ENCODE data around the gene IPO4. TPM values are rescaled to one million over a fixed set of nuclear protein-coding genes. Genes with fewer than 3 reads are reported as not detected.

The IPO4 gene
- total and polyA plus RNA-seq, 2 of the 13 experiments (the other 11 are each of a cell fraction or from before 2014, with no cell fraction given): 39.0 to 179 TPM

DNA sequence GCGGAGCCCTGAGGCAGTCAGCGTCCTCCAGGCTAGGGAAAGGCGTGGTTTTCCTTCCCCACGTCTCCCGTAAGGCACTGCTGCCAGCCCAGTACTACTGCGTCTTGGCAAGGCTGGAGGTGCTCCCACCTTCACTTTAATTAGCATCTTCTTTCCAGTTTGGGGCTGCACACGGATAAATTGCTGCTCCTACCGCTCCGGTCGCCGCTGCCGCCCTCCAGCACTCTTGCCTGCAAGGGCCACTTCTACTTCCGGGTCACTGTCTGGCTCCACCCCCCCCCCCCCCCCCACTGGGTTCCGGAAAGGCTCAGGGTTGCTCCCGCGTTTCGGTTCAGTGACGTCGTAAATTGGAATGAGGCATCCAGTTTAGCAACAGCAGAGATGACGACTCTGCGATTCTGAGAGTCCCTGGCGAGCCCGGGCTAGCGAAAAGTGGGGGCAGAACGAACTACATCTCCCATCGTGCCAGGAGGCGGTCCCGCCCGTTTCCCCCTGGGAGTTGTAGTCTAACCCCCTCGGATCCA is 43.6 kb upstream of the IPO4 start, which contains the start of gene NEDD8 (continued):
- TF ChIP-seq, protein P1, sequence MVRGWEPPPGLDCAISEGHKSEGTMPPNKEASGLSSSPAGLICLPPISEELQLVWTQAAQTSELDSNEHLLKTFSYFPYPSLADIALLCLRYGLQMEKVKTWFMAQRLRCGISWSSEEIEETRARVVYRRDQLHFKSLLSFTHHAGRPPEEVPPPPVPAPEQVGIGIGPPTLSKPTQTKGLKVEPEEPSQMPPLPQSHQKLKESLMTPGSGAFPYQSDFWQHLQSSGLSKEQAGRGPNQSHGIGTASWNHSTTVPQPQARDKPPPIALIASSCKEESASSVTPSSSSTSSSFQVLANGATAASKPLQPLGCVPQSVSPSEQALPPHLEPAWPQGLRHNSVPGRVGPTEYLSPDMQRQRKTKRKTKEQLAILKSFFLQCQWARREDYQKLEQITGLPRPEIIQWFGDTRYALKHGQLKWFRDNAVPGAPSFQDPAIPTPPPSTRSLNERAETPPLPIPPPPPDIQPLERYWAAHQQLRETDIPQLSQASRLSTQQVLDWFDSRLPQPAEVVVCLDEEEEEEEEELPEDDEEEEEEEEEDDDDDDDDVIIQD (CRISPR knock-in tag; IDR thresholded peaks at IDR 0.05; ENCODE audit: low read depth): peak; percentile 75
- TF ChIP-seq MXD4 (CRISPR knock-in tag; IDR thresholded peaks at IDR 0.05) (peak; percentile 77), ZNF678 (CRISPR knock-in tag; IDR thresholded peaks at IDR 0.05) (no peak), ZNF431 (CRISPR knock-in tag; IDR thresholded peaks at IDR 0.05; ENCODE audit: borderline replicate concordance, low read depth) (peak; percentile 76; the same call in 1 of the 2 replicates)

DNA sequence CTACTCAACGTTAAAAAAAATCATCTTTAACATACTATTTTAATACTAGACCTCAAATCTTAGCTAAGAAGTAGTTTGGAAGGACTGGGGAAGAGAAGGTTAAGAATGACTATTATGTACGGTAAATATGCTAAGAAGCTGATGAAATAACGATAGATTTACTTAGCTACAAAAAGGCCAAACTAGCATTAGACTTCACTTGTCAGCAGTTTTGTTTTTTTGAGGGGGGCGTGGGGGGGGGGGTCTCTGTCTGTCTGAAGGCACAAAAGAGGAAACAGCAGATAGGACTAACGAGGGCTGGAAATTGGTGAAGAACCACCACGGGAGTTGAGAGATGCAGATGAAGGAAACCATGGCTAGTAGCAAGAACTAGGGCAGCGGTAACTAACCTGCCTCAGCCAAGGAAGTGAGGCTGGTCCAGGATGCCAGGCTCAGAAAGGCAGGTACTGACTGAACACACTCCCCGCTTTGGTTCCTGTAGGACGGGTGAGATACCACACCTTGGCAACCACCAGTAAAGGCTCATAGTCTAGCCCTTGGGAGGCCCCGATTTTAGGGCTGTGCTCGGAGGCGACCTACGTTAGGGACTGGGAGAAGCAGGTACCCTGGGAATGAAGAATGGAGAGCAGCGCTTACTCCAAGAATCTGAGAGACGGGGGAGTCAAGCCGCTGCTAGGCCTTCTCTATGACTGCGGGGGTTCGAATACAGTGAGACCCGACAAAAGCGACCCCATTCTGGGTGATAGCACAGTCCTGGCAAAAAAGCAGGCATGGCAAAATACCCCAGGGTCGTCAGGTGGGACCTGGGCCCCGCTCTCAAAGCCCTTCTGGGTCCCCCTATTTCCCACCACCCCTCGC is 42.9 kb upstream of the IPO4 start:
- Histone ChIP-seq H3K36me3 (replicated peaks in 1 of 2; ENCODE audit: control insufficient read depth in 1 of 2, insufficient read depth in 2 of 2, low read length in 2 of 2) (peaks cover 12 to 38% of the 10 kb centered on the region in 2 experiments), H3K4me3 (replicated peaks in 1 of 3; ENCODE audit: insufficient read depth in 1 of 3, low read depth in 2 of 3, low read length in 3 of 3) (peak overlapping the region; percentile 83 to 91 (median 85)), H3K79me2 (ENCODE audit: insufficient read depth, low read length) (peaks cover 68% of the 10 kb centered on the region), H3K4me1 (ENCODE audit: insufficient read depth, low read length) (peaks cover 54% of the 10 kb centered on the region), H3K4me2 (ENCODE audit: low read depth, low read length) (peak overlapping the region; percentile 96), H3K27ac (ENCODE audit: extremely low read length, insufficient read depth, low read length) (peak overlapping the region; percentile 84), H3K9ac (ENCODE audit: insufficient read depth, low read depth, low read length) (peak overlapping the region; percentile 91), H3K27me3 (ENCODE audit: control insufficient read depth in 1 of 2, insufficient read depth in 2 of 2, low read length in 2 of 2) (peaks cover 0 to 4% of the 10 kb centered on the region in 2 experiments; a peak in 1 of 5 replicates), H4K20me1 (ENCODE audit: insufficient read depth, low read length) (peaks cover 7% of the 10 kb centered on the region; the same call in 1 of the 2 replicates), H2AFZ (ENCODE audit: low read length) (peak overlapping the region; percentile 97), H3K9me3 (ENCODE audit: low read length) (no peaks in the 10 kb centered on the region)
- ATAC-seq (peak; percentile 51), FAIRE-seq (no peak), DNase-seq (ENCODE audit: low spot score) (peak; percentile 40)
- 3% methylated on average over 23 of the region's 23 CpGs for WGBS (ENCODE audit: low lambda C conversion rate)
- ChIA-PET CTCF (ENCODE audit: low intra/inter-chr PET ratio, low total read pairs) (interaction anchor here (0.9 to 2.6 kb wide), 2 partner anchors 11 to 16 kb away, joined by 3 to 7 read pairs; partner anchors contain the start of genes MDP1 and TINF2), POLR2A (interaction anchor here (0.7 to 2.2 kb wide), 11 partner anchors 11 to 95 kb away, joined by 3 to 22 read pairs (median 7); partner anchors contain the start of genes CHMP4A, DHRS1, IPO4 and MDP1)
- in situ Hi-C loops (cut with HindIII; ENCODE audit: extremely low pct_ligation_motif_present, low pct_unique_long_range_greater_than_20kb): no loop called here
- TSS peak; percentile 72 for BruUV-seq (replicated peaks)
- intact Hi-C loops (cut with micrococcal nuclease; ENCODE audit: unreplicated experiment): loop anchor here (1.0 to 10.0 kb wide), 3 partner anchors 15 to 1193 kb away; partner anchors contain the start of genes IPO4 and MDP1
- TF ChIP-seq ZNF567 (CRISPR knock-in tag; IDR thresholded peaks at IDR 0.05; ENCODE audit: borderline replicate concordance) (peak; percentile 64; the same call in 1 of the 2 replicates), ARHGAP35 (CRISPR knock-in tag; IDR thresholded peaks at IDR 0.05; ENCODE audit: borderline replicate concordance) (0 out of 2 replicates have a peak, but pooled peaks have one; percentile 66), SMYD3 (CRISPR knock-in tag; IDR thresholded peaks at IDR 0.05) (peak; percentile 30; the same call in 1 of the 2 replicates), ZNF766 (CRISPR knock-in tag; IDR thresholded peaks at IDR 0.05; ENCODE audit: borderline replicate concordance) (peak; percentile 82; the same call in 1 of the 2 replicates), ZNF781 (CRISPR knock-in tag; IDR thresholded peaks at IDR 0.05; ENCODE audit: borderline replicate concordance, not compliant biosample characterization) (peak; percentile 57), ZNF569 (CRISPR knock-in tag; IDR thresholded peaks at IDR 0.05; ENCODE audit: borderline replicate concordance) (0 out of 2 replicates have a peak, but pooled peaks have one; percentile 7)
- TF ChIP-seq, protein P2, sequence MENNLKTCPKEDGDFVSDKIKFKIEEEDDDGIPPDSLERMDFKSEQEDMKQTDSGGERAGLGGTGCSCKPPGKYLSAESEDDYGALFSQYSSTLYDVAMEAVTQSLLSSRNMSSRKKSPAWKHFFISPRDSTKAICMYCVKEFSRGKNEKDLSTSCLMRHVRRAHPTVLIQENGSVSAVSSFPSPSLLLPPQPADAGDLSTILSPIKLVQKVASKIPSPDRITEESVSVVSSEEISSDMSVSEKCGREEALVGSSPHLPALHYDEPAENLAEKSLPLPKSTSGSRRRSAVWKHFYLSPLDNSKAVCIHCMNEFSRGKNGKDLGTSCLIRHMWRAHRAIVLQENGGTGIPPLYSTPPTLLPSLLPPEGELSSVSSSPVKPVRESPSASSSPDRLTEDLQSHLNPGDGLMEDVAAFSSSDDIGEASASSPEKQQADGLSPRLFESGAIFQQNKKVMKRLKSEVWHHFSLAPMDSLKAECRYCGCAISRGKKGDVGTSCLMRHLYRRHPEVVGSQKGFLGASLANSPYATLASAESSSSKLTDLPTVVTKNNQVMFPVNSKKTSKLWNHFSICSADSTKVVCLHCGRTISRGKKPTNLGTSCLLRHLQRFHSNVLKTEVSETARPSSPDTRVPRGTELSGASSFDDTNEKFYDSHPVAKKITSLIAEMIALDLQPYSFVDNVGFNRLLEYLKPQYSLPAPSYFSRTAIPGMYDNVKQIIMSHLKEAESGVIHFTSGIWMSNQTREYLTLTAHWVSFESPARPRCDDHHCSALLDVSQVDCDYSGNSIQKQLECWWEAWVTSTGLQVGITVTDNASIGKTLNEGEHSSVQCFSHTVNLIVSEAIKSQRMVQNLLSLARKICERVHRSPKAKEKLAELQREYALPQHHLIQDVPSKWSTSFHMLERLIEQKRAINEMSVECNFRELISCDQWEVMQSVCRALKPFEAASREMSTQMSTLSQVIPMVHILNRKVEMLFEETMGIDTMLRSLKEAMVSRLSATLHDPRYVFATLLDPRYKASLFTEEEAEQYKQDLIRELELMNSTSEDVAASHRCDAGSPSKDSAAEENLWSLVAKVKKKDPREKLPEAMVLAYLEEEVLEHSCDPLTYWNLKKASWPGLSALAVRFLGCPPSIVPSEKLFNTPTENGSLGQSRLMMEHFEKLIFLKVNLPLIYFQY (CRISPR knock-in tag; IDR thresholded peaks at IDR 0.05; ENCODE audit: borderline replicate concordance): peak; percentile 51; the same call in 1 of the 2 replicates

Data from HepG2 (cell line).